Heart right ventricle (tissue), 16 donors: ENCODE data around the gene KLK15. TPM values are rescaled to one million over a fixed set of nuclear protein-coding genes. Genes with fewer than 3 reads are reported as not detected.

Experiments used
- ATAC-seq, 8 donors: fragments of 200-7000 bp; cut with Tn5 transposase; one replicate each; pipeline ENCODE4 v1.9.1; 2020; ENCODE audit warnings: mild to moderate bottlenecking in 8 of 8, moderate library complexity in 8 of 8, moderate number of reproducible peaks in 1 of 8
- DNase-seq, 2 donors: peaks; one replicate each; pipeline ENCODE4 v3.0.0-alpha.2; 2020
- H3K27ac ChIP-seq, 10 donors: fragments of 200-600 bp; sonication (generic) in 2 of 10; one replicate each; pipeline versions ENCODE4 v1.5.0 to v1.8.0; 2020 to 2022; ENCODE audit warnings: mild to moderate bottlenecking in 3 of 10
- H3K27me3 ChIP-seq, 7 donors: fragments of 200-600 bp; one replicate each; pipeline ENCODE4 v1.8.0; 2021 to 2022; ENCODE audit warnings: mild to moderate bottlenecking in 2 of 7
- H3K36me3 ChIP-seq, 9 donors: fragments of 200-600 bp; sonication (generic) in 1 of 9; one replicate each; pipeline versions ENCODE4 v1.5.0 to v1.8.0; 2020 to 2022; ENCODE audit warnings: mild to moderate bottlenecking in 2 of 9
- H3K4me1 ChIP-seq, 9 donors: fragments of 200-600 bp; sonication (generic) in 1 of 9; one replicate each; pipeline versions ENCODE4 v1.5.0 to v1.8.0; 2020 to 2022; ENCODE audit warnings: mild to moderate bottlenecking in 4 of 9
- H3K4me3 ChIP-seq, 10 donors: fragments of 200-600 bp; sonication (generic) in 2 of 10; one replicate each; pipeline versions ENCODE4 v1.5.0 to v1.8.0; 2020 to 2022; ENCODE audit warnings: mild to moderate bottlenecking in 7 of 10, moderate library complexity in 2 of 10
- H3K9me3 ChIP-seq, 11 donors: fragments of 200-600 bp in 10 of 11; sonication (generic) in 2 of 11; one replicate each; pipeline versions ENCODE4 v1.5.0 to v1.8.0; 2013 to 2022; ENCODE audit warnings: mild to moderate bottlenecking in 2 of 11, control low read depth in 1 of 11, moderate library complexity in 1 of 11
- CTCF ChIP-seq, 9 donors: fragments of 200-600 bp; sonication (generic) in 2 of 9; IDR thresholded peaks; one replicate each; pipeline versions ENCODE4 v1.5.0 to v1.8.0; 2021 to 2022; ENCODE audit warnings: antibody characterized with exemption in 9 of 9, mild to moderate bottlenecking in 5 of 9, moderate library complexity in 1 of 9
- WGBS, 2 donors: extraction: QIAGEN DNeasy Blood & Tissue Kit; methylation state at CpG; one replicate each; pipeline ENCODE4 v1.1.7; 2013; ENCODE audit warnings: inconsistent platforms in 1 of 2; 5-methylcytosine and 5-hydroxymethylcytosine counted together
- intact Hi-C, 10 donors: fragments of 100-400 bp; cut with DNase I; formaldehyde crosslinking; loops; one replicate each; pipeline versions ENCODE4 v1.11.1 to v1.14.2; 2022
- polyA plus RNA-seq, 2 donors: library from polyadenylated mRNA; stranded (reverse); fragments of 200-250 nt; gene quantifications; one replicate each; pipeline ENCODE4 v1.2.3, GENCODE V29; 2013
- total RNA-seq, 10 donors: library from RNA; stranded (reverse); fragmentation: NEBNext Ultra II Directional in 3 of 10; extraction: Animal tissue kit (Norgen Biotek cat#: 25700) in 3 of 10; gene quantifications; one replicate each; pipeline versions ENCODE4 v1.2.1 to v1.2.4, GENCODE V29; 2021 to 2023
- donor health status: Arrhythmogenic right ventricular cardiomyopathy.
- donor health status: ischemic (EF 13 %, LVEDD 7.1; RV severe dilation, severe dysfunction).
- donor health status: healthy with polysubstance abuse.
- donor health status: DM: no; HTN: yes; CAD: no.
- donor health status: DM: no; HTN: no; CAD: no.
- donor health status: ischemic (EF 25% LVEDD 6.9; RV normal size, moderate dysfunction).
- donor health status: ischemic (EF 25% LVEDD 5.7; RV mildly dilated, moderate dysfunction).
- donor health status: healthy.
- donor health status: DM: yes; HTN: yes; CAD: no.
- donor health status: Ischemic cardiomyopathy.
- donor health status: ischemic (EF 35%, LVEDD 5.7; RV mildly dilated, moderate dysfunction).
- donor health status: nonischemic (EF 11% LVEDD 7.7; RV severe dilation, severe dysfunction).
- donor health status: DM: yes; HTN: yes; CAD: no.
- donor health status: PGD.
- donor health status: ischemic (EF 29% LVEDD 5.4; RV normal size, mild dysfunction).
- donor health status: nonischemic (EF 23%, LVEDD 6.1; RV moderate dilation, normal function).

KLK15 gene
- total and polyA plus RNA-seq, 12 donors = not detected

DNA sequence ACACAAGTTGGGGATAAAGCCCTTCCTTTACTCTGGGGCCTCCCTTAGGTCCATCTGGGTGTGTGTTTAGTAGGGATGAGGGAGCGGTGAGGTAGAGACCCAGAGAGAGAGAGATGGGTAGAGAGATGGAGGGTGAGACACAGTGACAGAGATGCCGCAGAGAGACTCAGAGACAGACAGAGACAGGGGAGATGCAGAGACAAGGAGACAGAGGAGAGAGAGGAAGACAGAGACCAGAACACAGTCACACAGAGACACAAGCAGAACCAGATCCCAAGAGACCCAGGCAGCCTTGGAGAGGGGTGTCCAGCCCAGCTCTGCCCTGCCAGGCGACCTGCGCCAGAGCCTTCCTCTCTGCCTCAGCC, 12.1 kb downstream of the KLK15 start:
- DNase-seq (no peak), ATAC-seq (no peak)
- Histone ChIP-seq H3K27ac (no peak overlapping the region), H3K4me3 (peak overlapping the region in 1 of 10 donors; percentile 5), H3K4me1 (peaks cover 0 to 13% (median 6%) of the 10 kb centered on the region in 9 donors), H3K36me3 (no peaks in the 10 kb centered on the region), H3K9me3 (no peaks in the 10 kb centered on the region), H3K27me3 (peaks cover 15 to 89% (median 71%) of the 10 kb centered on the region in 7 donors)
- no peak for TF ChIP-seq CTCF (IDR thresholded peaks at IDR 0.05)
- intact Hi-C loops = no loop called here
- WGBS, 2 donors = 65 to 68% methylated on average over 4 of the region's 4 CpGs

GRCh38 chr19:50820549-50821247, 12.7 kb downstream of the KLK15 start:
- H3K4me3 ChIP-seq = peak overlapping the region in 3 of 10 donors; percentile 5 to 15 (median 11)
- H3K36me3 ChIP-seq = no peaks in the 10 kb centered on the region
- no peak for TF ChIP-seq CTCF (IDR thresholded peaks at IDR 0.05)
- peak in 5 of 8 donors; percentile 16 to 70 (median 48) for ATAC-seq
- peak in 1 of 2 donors; percentile 24 for DNase-seq
- peaks cover 15 to 91% (median 73%) of the 10 kb centered on the region in 7 donors for H3K27me3 ChIP-seq
- 5 to 6% methylated on average over 15 to 21 of the region's 21 CpGs for WGBS, 2 donors
- intact Hi-C loops = no loop called here
- H3K4me1 ChIP-seq = peaks cover 0 to 13% (median 6%) of the 10 kb centered on the region in 9 donors
- no peaks in the 10 kb centered on the region for H3K9me3 ChIP-seq
- no peak overlapping the region for H3K27ac ChIP-seq

- no peak overlapping the region for H3K27ac ChIP-seq
- H3K4me3 ChIP-seq = no peak overlapping the region
- ATAC-seq = no peak
- TF ChIP-seq CTCF (IDR thresholded peaks at IDR 0.05) = no peak
- intact Hi-C loops = no loop called here
- WGBS, 2 donors = 14 to 16% methylated on average over 15 of the region's 15 CpGs
- no peaks in the 10 kb centered on the region for H3K36me3 ChIP-seq
- H3K9me3 ChIP-seq = no peaks in the 10 kb centered on the region
- no peak for DNase-seq
- H3K4me1 ChIP-seq = peaks cover 0 to 13% (median 6%) of the 10 kb centered on the region in 9 donors
- H3K27me3 ChIP-seq = peaks cover 15 to 93% (median 77%) of the 10 kb centered on the region in 7 donors
These were observed 13.3 kb downstream of the KLK15 start for GRCh38 chr19:50820086-50820485.

DNA sequence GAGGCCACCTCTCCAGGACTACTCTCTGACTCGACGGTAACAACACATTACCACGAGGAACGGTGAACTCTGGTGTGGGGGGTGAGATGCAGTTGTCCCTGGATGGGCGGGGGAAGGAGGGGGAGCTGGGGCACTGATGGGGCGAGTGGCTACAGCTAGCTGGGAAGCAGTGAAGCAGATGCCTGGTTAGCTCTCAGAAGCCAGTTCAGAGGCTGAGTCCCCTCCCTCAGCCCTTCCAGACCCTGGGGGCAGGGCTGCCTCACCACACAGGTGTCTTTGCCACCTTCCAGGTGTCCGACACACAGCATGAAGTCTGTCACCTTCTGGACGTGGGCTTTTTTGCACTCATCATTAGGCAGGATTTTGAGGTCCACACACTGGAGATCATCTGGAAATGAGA, 13.7 kb downstream of the KLK15 start:
- DNase-seq (no peak), ATAC-seq (no peak)
- Histone ChIP-seq H3K9me3 (no peaks in the 10 kb centered on the region), H3K27me3 (peaks cover 15 to 96% (median 78%) of the 10 kb centered on the region in 7 donors), H3K4me3 (no peak overlapping the region), H3K4me1 (peaks cover 0 to 13% (median 6%) of the 10 kb centered on the region in 9 donors), H3K36me3 (no peaks in the 10 kb centered on the region), H3K27ac (no peak overlapping the region)
- WGBS, 2 donors = 40 to 44% methylated on average over 8 of the region's 8 CpGs
- TF ChIP-seq CTCF (IDR thresholded peaks at IDR 0.05) = no peak
- intact Hi-C loops = no loop called here
